ENCODE results near the gene TXNL4B.
"Not testable (repeated sequence)": the region's sequence is repeated elsewhere in the genome, so short reads cannot be mapped to it uniquely, and the experiment has no call there.

The TXNL4B gene

GRCh38 chr16:72101195-72101594 lies 7.8 kb upstream of the TXNL4B start:
- Mint-ChIP-seq H3K27me3 (no peaks in the 10 kb centered on the region), H3K27ac (peak overlapping the region in 1 of 2 donors; percentile 82), H3K9me3 (no peaks in the 10 kb centered on the region), H3K4me3 (no peak overlapping the region), H3K4me1 (peaks cover under 1% of the 10 kb centered on the region)
- ATAC-seq, result no peak
- no peak for DNase-seq

GRCh38 chr16:72099377-72099818 lies 6.0 kb upstream of the TXNL4B start:
- Mint-ChIP-seq H3K4me1 (peaks cover 19% of the 10 kb centered on the region), H3K4me3 (no peak overlapping the region), H3K27ac (no peak overlapping the region), H3K27me3 (no peaks in the 10 kb centered on the region), H3K9me3 (no peaks in the 10 kb centered on the region)
- peak; percentile 54 to 57 for DNase-seq
- peak; percentile 93 for ATAC-seq

DNA sequence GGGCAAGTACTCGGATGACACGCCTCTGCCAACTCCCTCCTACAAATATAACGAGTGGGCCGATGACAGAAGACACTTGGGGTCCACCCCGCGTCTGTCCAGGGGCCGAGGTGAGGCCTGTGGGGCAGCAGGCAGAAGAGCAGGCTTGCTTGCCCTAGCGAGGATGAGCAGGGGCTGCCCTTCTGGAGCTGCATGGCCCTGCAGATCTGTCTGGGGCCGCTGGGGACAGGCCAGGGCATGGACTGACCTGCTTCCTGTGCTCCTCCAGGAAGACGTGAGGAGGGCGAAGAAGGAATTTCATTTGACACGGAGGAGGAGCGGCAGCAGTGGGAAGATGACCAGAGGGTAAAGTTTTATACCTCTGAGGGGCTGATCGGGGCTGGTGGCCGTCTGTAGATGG lies 5.5 kb upstream of the TXNL4B start:
- DNase-seq (no peak), ATAC-seq (no peak)
- H3K4me1 Mint-ChIP-seq, result peaks cover 19% of the 10 kb centered on the region
- H3K9me3 Mint-ChIP-seq, result no peaks in the 10 kb centered on the region
- no peaks in the 10 kb centered on the region for H3K27me3 Mint-ChIP-seq
- H3K4me3 Mint-ChIP-seq, result no peak overlapping the region
- no peak overlapping the region for H3K27ac Mint-ChIP-seq

DNA sequence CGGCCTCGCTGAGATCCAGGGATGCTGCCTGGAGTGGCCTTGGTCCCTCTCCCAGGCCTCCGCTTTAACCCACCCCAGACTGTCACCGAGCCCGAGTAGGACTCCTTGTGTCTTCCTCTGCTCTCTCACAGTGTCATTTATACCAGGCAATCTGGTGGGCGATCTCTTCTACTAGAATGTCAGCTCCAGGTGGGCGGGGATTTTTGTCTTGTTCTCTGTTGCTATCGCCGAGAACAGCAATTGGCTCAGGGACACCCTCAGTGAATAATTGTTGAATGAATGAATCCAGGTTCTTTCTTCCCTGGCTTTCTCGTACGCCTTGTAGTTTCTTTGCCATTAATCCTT lies 818 bp upstream of the TXNL4B start:
- ATAC-seq (no peak), DNase-seq (no peak)
- Mint-ChIP-seq H3K4me3 (peak overlapping the region; percentile 97), H3K9me3 (no peaks in the 10 kb centered on the region), H3K27me3 (no peaks in the 10 kb centered on the region), H3K27ac (peak overlapping the region; percentile 100), H3K4me1 (peaks cover 50% of the 10 kb centered on the region)

DNA sequence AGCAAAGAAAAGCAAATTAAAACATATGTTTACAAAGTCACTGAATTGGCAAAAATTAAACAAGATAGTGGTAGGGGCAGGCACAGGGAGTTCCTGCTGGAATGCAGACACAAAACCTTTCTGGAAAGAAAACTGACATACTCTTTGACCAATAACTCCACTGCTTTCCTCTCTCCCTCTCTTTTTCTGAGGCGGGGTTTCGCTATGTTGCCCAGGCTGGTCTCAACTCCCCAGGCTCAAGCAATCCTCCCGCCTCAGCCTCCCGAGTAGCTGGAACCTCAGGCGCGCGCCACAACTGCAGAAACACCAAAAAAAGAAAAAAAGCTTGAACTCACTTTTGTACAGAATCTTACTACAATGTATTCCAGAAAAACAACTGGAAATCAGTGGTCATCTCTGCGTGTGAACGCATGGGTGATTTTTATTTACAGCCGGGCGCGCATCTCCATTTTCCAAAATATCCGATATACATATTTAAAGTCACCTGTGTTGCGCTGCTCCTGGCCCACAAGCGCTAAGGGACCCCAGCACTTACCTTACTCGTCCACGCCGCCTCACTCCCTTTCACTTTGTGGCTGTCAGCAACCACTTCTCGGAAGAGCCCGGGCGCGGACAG lies 480 bp downstream of the TXNL4B start:
- no peaks in the 10 kb centered on the region for H3K9me3 Mint-ChIP-seq
- H3K27me3 Mint-ChIP-seq, result no peaks in the 10 kb centered on the region
- H3K27ac Mint-ChIP-seq, result peak overlapping the region; percentile 100
- H3K4me3 Mint-ChIP-seq, result peak overlapping the region; percentile 97
- ATAC-seq, result peak; percentile 50
- no peak for DNase-seq
- H3K4me1 Mint-ChIP-seq, result peaks cover 50% of the 10 kb centered on the region

- Mint-ChIP-seq H3K4me3 (peak overlapping the region; percentile 45 to 97), H3K27ac (peak overlapping the region; percentile 77 to 79)
These were observed 2.2 kb downstream of the TXNL4B start for GRCh38 chr16:72091217-72091616.

GRCh38 chr16:72085002-72085401 lies 8.4 kb downstream of the TXNL4B start:
- Mint-ChIP-seq H3K4me1 (peaks cover 2% of the 10 kb centered on the region), H3K9me3 (peaks cover 5 to 17% of the 10 kb centered on the region in 2 donors), H3K4me3 (no peak overlapping the region), H3K27me3 (no peaks in the 10 kb centered on the region), H3K27ac (no peak overlapping the region)
- no peak for DNase-seq
- no peak for ATAC-seq

More at GRCh38 chr16:72091217-72091616, 2.2 kb downstream of the TXNL4B start:
- no peaks in the 10 kb centered on the region for H3K9me3 Mint-ChIP-seq
- ATAC-seq (no peak), DNase-seq (no peak)
- H3K27me3 Mint-ChIP-seq, result no peaks in the 10 kb centered on the region
- H3K4me1 Mint-ChIP-seq, result peaks cover 50% of the 10 kb centered on the region

GRCh38 chr16:72084445-72084844 lies 9.0 kb downstream of the TXNL4B start:
- H3K4me3 Mint-ChIP-seq, result no peak overlapping the region
- peak overlapping the region in 1 of 2 donors; percentile 27 for H3K27ac Mint-ChIP-seq
- ATAC-seq (no peak), DNase-seq (no peak)
- no peaks in the 10 kb centered on the region for H3K4me1 Mint-ChIP-seq
- H3K27me3 Mint-ChIP-seq, result no peaks in the 10 kb centered on the region
- peaks cover 5 to 17% of the 10 kb centered on the region in 2 donors for H3K9me3 Mint-ChIP-seq

- Mint-ChIP-seq H3K4me1 (no peaks in the 10 kb centered on the region), H3K4me3 (no peak overlapping the region), H3K27ac (peak overlapping the region in 1 of 2 donors; percentile 24), H3K27me3 (no peaks in the 10 kb centered on the region), H3K9me3 (peaks cover 5 to 17% of the 10 kb centered on the region in 2 donors)
- ATAC-seq (no peak), DNase-seq (no peak)
These were observed 9.5 kb downstream of the TXNL4B start for GRCh38 chr16:72083778-72084404.

GRCh38 chr16:72076991-72077706 lies 16.3 kb downstream of the TXNL4B start:
- not testable (repeated sequence) for H3K9me3 Mint-ChIP-seq, H3K4me1 Mint-ChIP-seq, DNase-seq, H3K27me3 Mint-ChIP-seq, H3K4me3 Mint-ChIP-seq, ATAC-seq
- H3K27ac Mint-ChIP-seq, result peak overlapping the region in 1 of 2 donors; percentile 68

DNA sequence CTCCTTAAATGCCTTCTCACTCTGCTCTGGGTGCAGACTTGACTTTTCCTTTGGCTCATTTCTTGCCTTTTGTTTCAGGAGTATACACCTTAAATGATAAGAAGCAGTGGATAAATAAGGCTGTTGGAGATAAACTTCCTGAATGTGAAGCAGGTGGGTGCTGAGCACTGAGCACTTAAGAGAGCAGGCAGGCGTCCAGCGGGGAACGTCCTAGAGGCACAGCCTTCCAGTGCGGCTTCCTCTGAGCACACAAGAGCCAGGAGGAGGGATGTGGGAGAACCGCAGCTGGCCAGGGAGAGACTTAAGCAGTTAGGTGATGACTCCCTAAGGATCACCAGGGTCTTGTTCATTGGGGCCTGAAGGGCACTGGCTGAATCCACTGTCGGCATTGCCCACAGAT lies 18.4 kb downstream of the TXNL4B start:
- not testable (repeated sequence) for H3K4me1 Mint-ChIP-seq, H3K4me3 Mint-ChIP-seq, H3K9me3 Mint-ChIP-seq, H3K27ac Mint-ChIP-seq, H3K27me3 Mint-ChIP-seq, DNase-seq, ATAC-seq

- no peak for DNase-seq
- ATAC-seq, result no peak
- H3K4me1 Mint-ChIP-seq, result no peaks in the 10 kb centered on the region
- no peaks in the 10 kb centered on the region for H3K27me3 Mint-ChIP-seq
- peak overlapping the region in 1 of 2 donors; percentile 40 for H3K27ac Mint-ChIP-seq
- H3K9me3 Mint-ChIP-seq, result no peaks in the 10 kb centered on the region
- no peak overlapping the region for H3K4me3 Mint-ChIP-seq
These were observed 19.7 kb downstream of the TXNL4B start for GRCh38 chr16:72073560-72074230.

GRCh38 chr16:72072514-72073342 lies 20.7 kb downstream of the TXNL4B start:
- Mint-ChIP-seq H3K4me1 (no peaks in the 10 kb centered on the region), H3K27ac (peak overlapping the region in 1 of 2 donors; percentile 16), H3K4me3 (no peak overlapping the region), H3K27me3 (no peaks in the 10 kb centered on the region), H3K9me3 (no peaks in the 10 kb centered on the region)
- ATAC-seq (no peak), DNase-seq (no peak)

DNA sequence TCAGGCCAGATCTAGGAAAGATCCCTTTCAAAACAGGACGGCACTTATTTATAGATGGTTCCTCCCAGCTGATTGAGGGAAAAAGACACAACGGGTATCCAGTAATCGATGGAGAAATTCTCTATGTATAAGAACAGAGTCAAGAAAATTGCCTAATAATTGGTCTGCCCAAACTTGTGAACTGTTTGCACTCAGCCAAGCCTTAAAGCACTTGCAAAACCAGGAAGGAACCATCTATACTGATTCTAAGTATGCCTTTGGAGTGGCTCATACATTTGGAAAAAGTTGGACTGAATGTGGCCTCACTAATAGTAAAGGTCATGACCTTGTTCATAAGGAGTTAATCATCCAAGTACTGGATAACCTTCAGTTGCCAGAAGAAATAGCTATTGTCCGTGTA lies 24.5 kb downstream of the TXNL4B start:
- Mint-ChIP-seq H3K27me3 (no peaks in the 10 kb centered on the region), H3K9me3 (no peaks in the 10 kb centered on the region), H3K27ac (no peak overlapping the region), H3K4me3 (no peak overlapping the region), H3K4me1 (no peaks in the 10 kb centered on the region)
- DNase-seq (no peak), ATAC-seq (no peak)

- Mint-ChIP-seq H3K27ac (peak overlapping the region in 1 of 2 donors; percentile 84), H3K9me3 (no peaks in the 10 kb centered on the region), H3K4me1 (no peaks in the 10 kb centered on the region), H3K27me3 (no peaks in the 10 kb centered on the region), H3K4me3 (no peak overlapping the region)
- no peak for ATAC-seq
- peak in 1 of 2 donors; percentile 2 for DNase-seq
These were observed 26.7 kb downstream of the TXNL4B start for GRCh38 chr16:72066747-72067146.
